ENCODE results near the gene ALG5. TPM values are rescaled to one million over a fixed set of nuclear protein-coding genes. Genes with fewer than 3 reads are reported as not detected.

ALG5 gene
- polyA plus RNA-seq (2013, experiment 1 of 2): 19.5 TPM
- 21.0 TPM for polyA plus RNA-seq (2013, experiment 2 of 2)

GRCh38 chr13:36999054-36999714 is at the start of gene ALG5:
Gene ALG5 (minus strand): TSS chr13:36999340. CDS start chr13:36999300, 40 bp downstream.
- Histone ChIP-seq H3K36me3 (replicated peaks in 1 of 2; ENCODE audit: control insufficient read depth in 2 of 2, insufficient read depth in 2 of 2, low read length in 2 of 2) (peaks cover 9 to 47% of the 10 kb centered on the region in 2 donors), H3K4me3 (ENCODE audit: low read length in 2 of 2) (peak within 1 kb of the TSS; percentile 92 to 93), H3K9ac (ENCODE audit: low read depth, low read length, poor library complexity) (peak within 1 kb of the TSS; percentile 96), H2BK5ac (ENCODE audit: low read length) (no peak within 1 kb of the TSS), H4K8ac (ENCODE audit: low read depth, low read length) (no peak within 1 kb of the TSS), H2BK120ac (ENCODE audit: low read depth, low read length) (no peak within 1 kb of the TSS), H3K18ac (ENCODE audit: low read length) (peak within 1 kb of the TSS; percentile 98), H4K91ac (ENCODE audit: low read depth, low read length, poor library complexity) (no peak within 1 kb of the TSS), H3K4ac (ENCODE audit: low read length) (peak within 1 kb of the TSS; percentile 57), H3K4me2 (ENCODE audit: insufficient read depth, low read length, poor library complexity, severe bottlenecking) (peak within 1 kb of the TSS; percentile 52), H2AFZ (ENCODE audit: low read length) (peak within 1 kb of the TSS; percentile 95), H2BK12ac (ENCODE audit: low read length) (no peak within 1 kb of the TSS), H3K14ac (ENCODE audit: low read length) (no peak within 1 kb of the TSS), H3K4me1 (ENCODE audit: control insufficient read depth in 2 of 2, insufficient read depth in 1 of 2, low read depth in 1 of 2, low read length in 2 of 2) (peaks cover 4% of the 10 kb centered on the region in 2 donors), H3K23ac (ENCODE audit: low read depth, low read length, poor library complexity) (peak within 1 kb of the TSS; percentile 91), H3K79me1 (ENCODE audit: low read depth, low read length) (peaks cover 1% of the 10 kb centered on the region), H3K27ac (replicated peaks; ENCODE audit: low read length) (peak within 1 kb of the TSS; percentile 98), H3K9me3 (replicated peaks in 1 of 2; ENCODE audit: control insufficient read depth in 2 of 2, insufficient read depth in 1 of 2, low read depth in 1 of 2, low read length in 2 of 2) (no peaks in the 10 kb centered on the region), H2BK15ac (ENCODE audit: low read length) (no peak within 1 kb of the TSS), H2AK5ac (ENCODE audit: low read depth, low read length) (peak within 1 kb of the TSS; percentile 54), H3K27me3 (ENCODE audit: control insufficient read depth in 3 of 3, insufficient read depth in 3 of 3, low read depth in 1 of 3, low read length in 3 of 3) (no peaks in the 10 kb centered on the region)
- no CpG with 5 or more reads among the region's 52 CpGs for WGBS, 2 donors (ENCODE audit: extremely low coverage in 2 of 2, insufficient read length in 2 of 2, insufficient replicate concordance in 1 of 2)
- peak; percentile 91 for DNase-seq (ENCODE audit: low spot score)

GRCh38 chr13:37047846-37048245 is 48.7 kb upstream of the ALG5 start:
- H4K91ac ChIP-seq (ENCODE audit: low read depth, low read length, poor library complexity): no peak overlapping the region
- no peaks in the 10 kb centered on the region for H3K79me1 ChIP-seq (ENCODE audit: low read depth, low read length)
- H3K9me3 ChIP-seq (replicated peaks in 1 of 2; ENCODE audit: control insufficient read depth in 2 of 2, insufficient read depth in 1 of 2, low read depth in 1 of 2, low read length in 2 of 2): no peaks in the 10 kb centered on the region
- no peak overlapping the region for H3K23ac ChIP-seq (ENCODE audit: low read depth, low read length, poor library complexity)
- H2BK15ac ChIP-seq (ENCODE audit: low read length): no peak overlapping the region
- H3K27me3 ChIP-seq (ENCODE audit: control insufficient read depth in 3 of 3, insufficient read depth in 3 of 3, low read depth in 1 of 3, low read length in 3 of 3): no peaks in the 10 kb centered on the region
- no peak for DNase-seq (ENCODE audit: low spot score)
- no peak overlapping the region for H3K14ac ChIP-seq (ENCODE audit: low read length)
- H2BK120ac ChIP-seq (ENCODE audit: low read depth, low read length): no peak overlapping the region
- no peak overlapping the region for H3K18ac ChIP-seq (ENCODE audit: low read length)
- no peak overlapping the region for H3K4me2 ChIP-seq (ENCODE audit: insufficient read depth, low read length, poor library complexity, severe bottlenecking)
- no peak overlapping the region for H2BK5ac ChIP-seq (ENCODE audit: low read length)
- H3K9ac ChIP-seq (ENCODE audit: low read depth, low read length, poor library complexity): no peak overlapping the region
- H2AK5ac ChIP-seq (ENCODE audit: low read depth, low read length): no peak overlapping the region
- H3K4me3 ChIP-seq (ENCODE audit: low read length in 2 of 2): no peak overlapping the region
- H4K8ac ChIP-seq (ENCODE audit: low read depth, low read length): no peak overlapping the region
- peaks cover 8 to 90% of the 10 kb centered on the region in 2 donors for H3K36me3 ChIP-seq (replicated peaks in 1 of 2; ENCODE audit: control insufficient read depth in 2 of 2, insufficient read depth in 2 of 2, low read length in 2 of 2)
- H2AFZ ChIP-seq (ENCODE audit: low read length): no peak overlapping the region
- H3K4me1 ChIP-seq (ENCODE audit: control insufficient read depth in 2 of 2, insufficient read depth in 1 of 2, low read depth in 1 of 2, low read length in 2 of 2): no peaks in the 10 kb centered on the region
- H2BK12ac ChIP-seq (ENCODE audit: low read length): no peak overlapping the region
- no peak overlapping the region for H3K27ac ChIP-seq (replicated peaks; ENCODE audit: low read length)
- no peak overlapping the region for H3K4ac ChIP-seq (ENCODE audit: low read length)
- no CpG with 5 or more reads among the region's 3 CpGs for WGBS, 2 donors (ENCODE audit: extremely low coverage in 2 of 2, insufficient read length in 2 of 2, insufficient replicate concordance in 1 of 2)

GRCh38 chr13:37047032-37047431 is 47.9 kb upstream of the ALG5 start:
- no peak overlapping the region for H3K27ac ChIP-seq (replicated peaks; ENCODE audit: low read length)
- no peaks in the 10 kb centered on the region for H3K4me1 ChIP-seq (ENCODE audit: control insufficient read depth in 2 of 2, insufficient read depth in 1 of 2, low read depth in 1 of 2, low read length in 2 of 2)
- no peak overlapping the region for H3K4ac ChIP-seq (ENCODE audit: low read length)
- no peak for DNase-seq (ENCODE audit: low spot score)
- no peaks in the 10 kb centered on the region for H3K79me1 ChIP-seq (ENCODE audit: low read depth, low read length)
- H3K9me3 ChIP-seq (replicated peaks in 1 of 2; ENCODE audit: control insufficient read depth in 2 of 2, insufficient read depth in 1 of 2, low read depth in 1 of 2, low read length in 2 of 2): no peaks in the 10 kb centered on the region
- no peak overlapping the region for H4K8ac ChIP-seq (ENCODE audit: low read depth, low read length)
- H3K9ac ChIP-seq (ENCODE audit: low read depth, low read length, poor library complexity): no peak overlapping the region
- no peak overlapping the region for H3K14ac ChIP-seq (ENCODE audit: low read length)
- no CpG with 5 or more reads among the region's 2 CpGs for WGBS, 2 donors (ENCODE audit: extremely low coverage in 2 of 2, insufficient read length in 2 of 2, insufficient replicate concordance in 1 of 2)
- H3K36me3 ChIP-seq (replicated peaks in 1 of 2; ENCODE audit: control insufficient read depth in 2 of 2, insufficient read depth in 2 of 2, low read length in 2 of 2): peaks cover 11 to 98% of the 10 kb centered on the region in 2 donors
- no peaks in the 10 kb centered on the region for H3K27me3 ChIP-seq (ENCODE audit: control insufficient read depth in 3 of 3, insufficient read depth in 3 of 3, low read depth in 1 of 3, low read length in 3 of 3)
- H2BK15ac ChIP-seq (ENCODE audit: low read length): no peak overlapping the region
- H2AK5ac ChIP-seq (ENCODE audit: low read depth, low read length): no peak overlapping the region
- H2BK120ac ChIP-seq (ENCODE audit: low read depth, low read length): no peak overlapping the region
- no peak overlapping the region for H3K23ac ChIP-seq (ENCODE audit: low read depth, low read length, poor library complexity)
- no peak overlapping the region for H2BK5ac ChIP-seq (ENCODE audit: low read length)
- H3K4me2 ChIP-seq (ENCODE audit: insufficient read depth, low read length, poor library complexity, severe bottlenecking): no peak overlapping the region
- H3K4me3 ChIP-seq (ENCODE audit: low read length in 2 of 2): no peak overlapping the region
- H3K18ac ChIP-seq (ENCODE audit: low read length): no peak overlapping the region
- H4K91ac ChIP-seq (ENCODE audit: low read depth, low read length, poor library complexity): no peak overlapping the region
- no peak overlapping the region for H2AFZ ChIP-seq (ENCODE audit: low read length)
- no peak overlapping the region for H2BK12ac ChIP-seq (ENCODE audit: low read length)

- no peak overlapping the region for H3K18ac ChIP-seq (ENCODE audit: low read length)
- no peak overlapping the region for H3K4me2 ChIP-seq (ENCODE audit: insufficient read depth, low read length, poor library complexity, severe bottlenecking)
- no peak overlapping the region for H2AFZ ChIP-seq (ENCODE audit: low read length)
- no peaks in the 10 kb centered on the region for H3K27me3 ChIP-seq (ENCODE audit: control insufficient read depth in 3 of 3, insufficient read depth in 3 of 3, low read depth in 1 of 3, low read length in 3 of 3)
- H3K23ac ChIP-seq (ENCODE audit: low read depth, low read length, poor library complexity): no peak overlapping the region
- no peak overlapping the region for H3K9ac ChIP-seq (ENCODE audit: low read depth, low read length, poor library complexity)
- no peak overlapping the region for H2BK15ac ChIP-seq (ENCODE audit: low read length)
- no peak overlapping the region for H3K4ac ChIP-seq (ENCODE audit: low read length)
- no peaks in the 10 kb centered on the region for H3K9me3 ChIP-seq (replicated peaks in 1 of 2; ENCODE audit: control insufficient read depth in 2 of 2, insufficient read depth in 1 of 2, low read depth in 1 of 2, low read length in 2 of 2)
- no peak overlapping the region for H2BK120ac ChIP-seq (ENCODE audit: low read depth, low read length)
- no peak overlapping the region for H3K14ac ChIP-seq (ENCODE audit: low read length)
- no peak for DNase-seq (ENCODE audit: low spot score)
- H3K4me1 ChIP-seq (ENCODE audit: control insufficient read depth in 2 of 2, insufficient read depth in 1 of 2, low read depth in 1 of 2, low read length in 2 of 2): no peaks in the 10 kb centered on the region
- no CpG with 5 or more reads among the region's 1 CpG for WGBS, 2 donors (ENCODE audit: extremely low coverage in 2 of 2, insufficient read length in 2 of 2, insufficient replicate concordance in 1 of 2)
- no peak overlapping the region for H4K8ac ChIP-seq (ENCODE audit: low read depth, low read length)
- no peak overlapping the region for H2BK5ac ChIP-seq (ENCODE audit: low read length)
- H3K27ac ChIP-seq (replicated peaks; ENCODE audit: low read length): no peak overlapping the region
- H3K79me1 ChIP-seq (ENCODE audit: low read depth, low read length): no peaks in the 10 kb centered on the region
- H3K4me3 ChIP-seq (ENCODE audit: low read length in 2 of 2): no peak overlapping the region
- H2AK5ac ChIP-seq (ENCODE audit: low read depth, low read length): no peak overlapping the region
- H4K91ac ChIP-seq (ENCODE audit: low read depth, low read length, poor library complexity): no peak overlapping the region
- H3K36me3 ChIP-seq (replicated peaks in 1 of 2; ENCODE audit: control insufficient read depth in 2 of 2, insufficient read depth in 2 of 2, low read length in 2 of 2): peaks cover 14 to 99% of the 10 kb centered on the region in 2 donors
- no peak overlapping the region for H2BK12ac ChIP-seq (ENCODE audit: low read length)
These were observed 46.9 kb upstream of the ALG5 start for GRCh38 chr13:37046062-37046461.

Measured in neuronal stem cell (in vitro differentiated cells).